HG02885 (cell line): Measurements from ENCODE around the gene SH2D2A.

Experiments
- ATAC-seq: cut with Tn5 transposase; IDR thresholded peaks from one replicate; pipeline ENCODE4 v1.9.1; 2021; ENCODE audit warnings: mild to moderate bottlenecking; ENCODE audit not compliant: unreplicated experiment, poor library complexity

The SH2D2A gene

GRCh38 chr1:156816561-156817328 lies at the start of gene SH2D2A:
SH2D2A (minus strand) TSS chr1:156816848; CDS start chr1:156816708, 140 bp downstream.
- ATAC-seq: peak; percentile 69

GRCh38 chr1:156865865-156866248 lies 49.2 kb upstream of the SH2D2A start:
- no peak for ATAC-seq

GRCh38 chr1:156865258-156865657 lies 48.6 kb upstream of the SH2D2A start:
- ATAC-seq: no peak

- ATAC-seq: no peak
Measured at GRCh38 chr1:156864796-156865195, 48.1 kb upstream of the SH2D2A start.

- ATAC-seq: no peak
Measured at GRCh38 chr1:156863631-156864030, 47.0 kb upstream of the SH2D2A start.

- no peak for ATAC-seq
Measured at GRCh38 chr1:156862997-156863599, 46.5 kb upstream of the SH2D2A start.

GRCh38 chr1:156862584-156862983 lies 45.9 kb upstream of the SH2D2A start:
- ATAC-seq: no peak

GRCh38 chr1:156860628-156861423 lies 44.2 kb upstream of the SH2D2A start, which contains the start of gene NTRK1:
NTRK1 (plus strand) TSS chr1:156860865; CDS start chr1:156860935, 70 bp downstream.
- no peak for ATAC-seq

- ATAC-seq: no peak
Measured at GRCh38 chr1:156860113-156860627, 43.5 kb upstream of the SH2D2A start.

- ATAC-seq: no peak
Measured at GRCh38 chr1:156859523-156860112, 43.0 kb upstream of the SH2D2A start.

- no peak for ATAC-seq
Measured at GRCh38 chr1:156858959-156859522, 42.4 kb upstream of the SH2D2A start, which contains the start of gene INSRR. INSRR (minus strand) TSS chr1:156859117; CDS start chr1:156858621, 496 bp downstream.

- no peak for ATAC-seq
Measured at GRCh38 chr1:156858555-156858956, 41.9 kb upstream of the SH2D2A start.

- no peak for ATAC-seq
Measured at GRCh38 chr1:156857532-156857931, 40.9 kb upstream of the SH2D2A start.

GRCh38 chr1:156856282-156856785 lies 39.7 kb upstream of the SH2D2A start:
- ATAC-seq: no peak

GRCh38 chr1:156854634-156855033 lies 38.0 kb upstream of the SH2D2A start:
- no peak for ATAC-seq

GRCh38 chr1:156853761-156854160 lies 37.1 kb upstream of the SH2D2A start:
- ATAC-seq: no peak

- ATAC-seq: no peak
Measured at GRCh38 chr1:156852418-156852874, 35.8 kb upstream of the SH2D2A start.

GRCh38 chr1:156851779-156852417 lies 35.2 kb upstream of the SH2D2A start:
- no peak for ATAC-seq

GRCh38 chr1:156849151-156849496 lies 32.5 kb upstream of the SH2D2A start:
- ATAC-seq: no peak
